ENCODE measurements around the gene TNFRSF1A.
"Not testable (repeated sequence)": the region's sequence is repeated elsewhere in the genome, so short reads cannot be mapped to it uniquely, and the experiment has no call there.

Gene TNFRSF1A

GRCh38 chr12:6301721-6302120 lies 40.2 kb downstream of the TNFRSF1A start:
- no peak for DNase-seq

GRCh38 chr12:6297170-6297569 lies 44.7 kb downstream of the TNFRSF1A start:
- DNase-seq, result no peak

DNA sequence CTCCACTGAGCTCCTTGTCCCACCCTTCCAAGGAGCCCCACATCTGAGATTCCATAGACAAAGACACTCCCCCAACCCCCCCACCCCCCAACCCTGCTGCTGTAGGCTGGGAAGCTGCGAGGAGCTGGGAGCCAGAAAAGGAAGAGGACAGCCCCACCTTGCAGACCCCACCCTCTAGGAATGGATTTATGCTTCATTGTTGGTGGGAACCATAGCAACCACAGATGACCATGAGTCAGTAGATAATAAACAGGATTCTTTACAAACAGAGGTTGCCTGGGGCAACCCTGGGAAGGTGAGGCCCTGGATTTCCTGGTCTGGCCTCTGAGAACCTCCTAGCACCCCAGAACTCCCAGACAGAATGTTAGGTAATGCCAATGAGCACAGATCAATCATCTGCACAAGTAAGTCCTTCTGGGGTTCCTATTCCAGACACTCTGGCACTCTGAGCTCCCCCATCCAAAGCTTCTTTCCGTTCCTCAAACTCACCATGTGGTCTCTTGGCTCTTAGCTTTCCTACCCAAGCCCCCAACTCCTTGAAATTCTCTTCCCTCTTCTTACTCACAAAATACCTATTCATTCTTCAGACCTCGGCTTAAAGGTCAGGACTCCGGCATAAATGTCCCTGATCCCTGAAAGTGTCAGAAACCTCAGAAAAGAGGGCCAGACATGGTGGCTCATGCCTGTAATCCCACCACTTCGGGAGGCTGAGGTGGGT lies 46.6 kb downstream of the TNFRSF1A start:
- DNase-seq, result peak; percentile 28

- no peak for DNase-seq
Observed at GRCh38 chr12:6294156-6295093, 47.5 kb downstream of the TNFRSF1A start.

DNA sequence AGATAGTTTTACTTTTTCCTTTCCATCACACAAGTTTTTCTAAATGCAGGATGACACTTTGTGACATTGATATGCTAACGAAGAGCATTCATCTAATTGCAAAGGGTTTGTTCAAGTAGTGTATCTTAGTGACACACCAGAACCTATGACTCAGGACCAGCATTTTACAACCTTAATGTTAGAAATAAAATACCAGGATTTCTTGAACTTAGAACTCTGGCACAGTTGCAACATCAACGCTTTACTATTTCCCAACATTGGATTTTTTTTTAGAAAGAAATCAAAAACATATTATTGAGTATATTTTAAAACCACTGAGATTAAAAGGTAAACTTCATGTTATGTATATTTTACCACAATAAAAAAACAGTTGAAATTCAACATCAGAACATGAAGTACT lies 49.3 kb downstream of the TNFRSF1A start:
- DNase-seq, result no peak

DNA sequence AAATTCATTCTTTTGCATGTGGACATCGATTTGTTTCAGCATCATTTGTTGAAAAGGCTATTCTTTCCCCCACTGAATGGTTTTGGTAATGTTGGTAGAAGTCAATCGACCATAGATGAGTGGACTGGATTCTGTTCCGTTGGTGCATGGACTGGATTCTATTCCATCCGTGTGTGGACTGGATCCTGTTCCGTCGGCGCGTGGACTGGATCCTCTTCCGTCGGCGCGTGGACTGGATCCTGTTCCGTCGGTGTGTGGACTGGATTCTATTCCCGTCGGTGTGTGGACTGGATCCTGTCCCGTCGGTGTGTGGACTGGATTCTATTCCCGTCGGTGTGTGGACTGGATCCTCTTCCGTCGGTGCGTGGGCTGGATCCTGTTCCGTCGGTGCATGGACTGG lies 52.0 kb downstream of the TNFRSF1A start:
- not testable (repeated sequence) for DNase-seq

DNA sequence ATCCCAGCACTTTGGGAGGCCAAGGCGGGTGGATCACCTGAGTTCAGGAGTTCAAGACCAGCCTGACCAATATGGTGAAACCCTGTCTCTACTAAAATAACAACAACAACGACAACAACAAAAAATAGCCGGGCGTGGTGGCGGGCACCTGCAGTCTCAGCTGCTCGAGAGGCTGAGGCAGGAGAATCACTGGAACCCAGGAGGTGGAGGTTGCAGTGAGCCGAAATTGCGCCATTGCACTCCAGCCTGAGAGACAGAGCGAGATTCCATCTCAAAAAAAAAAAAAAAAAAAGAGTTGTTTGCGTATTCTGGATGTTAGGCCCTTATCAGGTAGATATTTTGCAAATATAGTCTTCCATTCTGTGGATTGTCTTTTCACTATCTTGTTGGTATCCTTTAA lies 52.8 kb downstream of the TNFRSF1A start:
- not testable (repeated sequence) for DNase-seq

DNA sequence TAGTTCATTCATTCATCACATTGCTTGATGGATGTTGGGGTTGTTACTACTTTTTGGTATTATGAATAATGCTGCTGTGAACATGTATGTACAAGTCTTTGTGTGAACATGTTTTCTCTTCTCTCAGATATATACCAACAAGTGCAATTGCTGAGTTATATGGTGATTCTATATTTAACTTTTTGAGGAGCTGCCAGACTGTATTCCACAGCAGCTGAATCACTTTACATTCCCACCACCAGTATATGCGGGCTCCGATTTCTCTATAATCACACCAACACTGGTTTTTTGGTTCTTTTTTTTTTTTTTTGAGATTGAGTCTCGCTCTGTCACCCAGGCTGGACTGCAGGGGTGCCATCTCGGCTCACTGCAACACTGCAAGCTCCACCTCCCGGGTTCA lies 53.6 kb downstream of the TNFRSF1A start:
- no peak for DNase-seq

DNA sequence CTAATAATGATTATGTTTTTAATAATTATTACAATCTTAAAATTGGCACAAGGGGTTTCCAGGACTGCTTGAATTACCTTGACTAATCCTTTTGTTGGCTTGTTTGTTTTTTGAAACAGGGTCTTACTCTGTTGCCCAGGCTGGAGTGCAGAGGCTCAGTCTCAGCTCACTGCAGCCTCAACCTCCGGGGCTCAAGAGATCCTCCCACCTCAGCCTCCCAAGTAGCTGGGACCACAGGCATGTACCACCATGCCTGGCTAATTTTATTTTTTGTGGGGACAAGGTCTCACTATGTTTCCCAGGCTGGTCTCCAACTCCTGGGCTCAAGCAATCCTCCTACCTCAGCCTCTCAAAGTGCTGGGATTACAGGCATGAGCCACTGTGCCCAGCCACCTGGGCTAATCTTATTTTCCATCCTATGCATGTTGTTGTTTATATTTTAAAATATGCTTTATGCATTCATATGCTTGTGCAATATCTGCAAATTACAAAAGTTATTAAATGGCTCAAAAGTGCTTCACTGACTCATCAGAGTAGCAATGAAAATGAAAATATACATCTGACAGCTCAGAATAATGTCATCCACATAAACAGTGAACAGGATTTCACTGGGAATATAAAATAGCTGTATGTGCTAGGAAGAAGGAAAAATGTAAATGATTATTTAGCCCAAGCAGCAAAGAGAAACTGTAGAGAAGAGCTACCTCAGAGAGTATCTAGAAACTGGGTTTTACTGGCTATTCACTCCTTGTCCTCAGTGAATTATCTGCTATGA lies 56.2 kb downstream of the TNFRSF1A start:
- DNase-seq, result no peak

- DNase-seq, result peak; percentile 51
Observed at GRCh38 chr12:6285063-6285477, 56.8 kb downstream of the TNFRSF1A start.

- no peak for DNase-seq
Observed at GRCh38 chr12:6284273-6284672, 57.6 kb downstream of the TNFRSF1A start.

DNA sequence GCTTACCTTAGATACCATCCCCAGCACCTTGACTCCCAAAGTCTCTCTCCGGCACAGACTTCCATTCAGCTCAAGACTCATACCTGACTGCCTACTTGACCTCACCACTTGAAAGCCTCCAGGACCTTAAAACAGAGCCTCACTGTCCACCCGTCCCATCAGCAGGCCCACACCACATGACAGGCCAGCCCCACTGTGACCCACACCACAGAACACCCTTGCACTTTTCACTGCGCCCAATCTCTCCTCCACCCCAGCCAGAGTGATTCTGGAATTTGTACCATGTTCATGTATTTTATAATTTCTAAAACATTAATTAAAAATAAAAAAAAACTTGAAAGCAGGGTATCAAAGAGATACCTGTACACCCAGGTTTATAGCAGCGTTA lies 59.4 kb downstream of the TNFRSF1A start:
- DNase-seq, result no peak

- no peak for DNase-seq
Observed at GRCh38 chr12:6281081-6281809, 60.6 kb downstream of the TNFRSF1A start.

DNA sequence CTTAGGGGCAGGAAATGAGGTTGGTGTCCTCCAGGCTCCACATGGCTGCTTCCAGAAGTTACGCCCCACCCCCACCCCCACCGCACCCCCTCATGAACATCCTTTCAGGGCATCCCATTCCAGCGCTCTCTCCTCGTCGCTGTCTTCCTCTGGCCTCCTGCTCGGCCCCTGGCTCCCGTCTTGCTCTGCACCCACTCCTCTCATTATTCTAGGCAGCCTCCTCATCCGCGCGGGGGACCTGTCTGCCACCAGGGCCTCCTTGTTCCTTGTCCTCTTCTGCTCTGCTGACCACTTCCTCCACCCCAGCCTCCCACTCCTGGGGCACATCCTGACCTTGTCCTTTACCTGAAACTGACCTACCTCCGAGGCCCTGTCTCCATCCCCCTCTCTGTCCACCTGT lies 61.2 kb downstream of the TNFRSF1A start:
- DNase-seq, result no peak

DNA sequence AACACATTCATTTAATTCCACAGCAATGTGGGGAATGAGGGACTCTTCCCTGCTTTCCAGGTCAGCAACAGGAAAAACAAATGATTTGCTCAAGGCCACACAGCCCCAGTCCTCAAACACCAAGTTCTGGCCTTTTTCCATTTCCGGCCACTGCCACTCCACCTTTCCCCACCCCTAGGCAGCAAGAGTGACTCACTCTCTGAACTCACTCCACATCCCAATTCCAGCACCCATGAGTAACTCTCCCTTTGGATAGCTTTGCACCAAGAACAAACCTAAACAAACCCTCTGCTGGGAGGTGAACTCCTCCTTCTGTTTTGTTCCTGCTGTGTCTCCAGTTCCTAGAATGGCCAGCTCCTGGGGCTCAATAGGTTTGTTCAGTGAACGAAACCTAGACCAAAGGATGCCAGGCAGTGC lies 61.8 kb downstream of the TNFRSF1A start:
- no peak for DNase-seq

GRCh38 chr12:6279631-6280030 lies 62.2 kb downstream of the TNFRSF1A start:
- DNase-seq, result no peak

- no peak for DNase-seq
Observed at GRCh38 chr12:6279256-6279628, 62.6 kb downstream of the TNFRSF1A start.

Measured in CD4-positive, alpha-beta T cell treated with Interleukin-4 for 4 hours (primary cell).